Omental fat pad (tissue), 4 donors: ENCODE measurements around the gene CAMSAP1. TPM values are rescaled to one million over a fixed set of nuclear protein-coding genes. Genes with fewer than 3 reads are reported as not detected.

Source experiments
- ATAC-seq: fragments of 150-250 bp; one replicate; pipeline ENCODE4 v1.9.1; 2016; ENCODE audit warnings: mild to moderate bottlenecking, moderate library complexity; ENCODE audit not compliant: low FRiP score
- DNase-seq: peaks from one replicate; pipeline ENCODE4 v3.0.0-alpha.2; 2019; ENCODE audit warnings: low spot score
- total RNA-seq, 4 donors: library from RNA; depleted of rRNA; stranded (reverse); fragments of >200 nt; gene quantifications; one replicate each; pipeline ENCODE4 v1.1.0, GENCODE V29; 2016
- TF ChIP-seq, protein P1 (sequence below), 3 donors: fragments of 450-650 bp; IDR thresholded peaks; one replicate each; pipeline ENCODE4 v1.5.1; 2016 to 2017; ENCODE audit warnings: antibody characterized with exemption in 3 of 3, mild to moderate bottlenecking in 3 of 3, moderate library complexity in 2 of 3

The CAMSAP1 gene
- total RNA-seq, 4 donors from 2014 or later, result 22.3 to 52.5 (median 33.2) TPM

DNA sequence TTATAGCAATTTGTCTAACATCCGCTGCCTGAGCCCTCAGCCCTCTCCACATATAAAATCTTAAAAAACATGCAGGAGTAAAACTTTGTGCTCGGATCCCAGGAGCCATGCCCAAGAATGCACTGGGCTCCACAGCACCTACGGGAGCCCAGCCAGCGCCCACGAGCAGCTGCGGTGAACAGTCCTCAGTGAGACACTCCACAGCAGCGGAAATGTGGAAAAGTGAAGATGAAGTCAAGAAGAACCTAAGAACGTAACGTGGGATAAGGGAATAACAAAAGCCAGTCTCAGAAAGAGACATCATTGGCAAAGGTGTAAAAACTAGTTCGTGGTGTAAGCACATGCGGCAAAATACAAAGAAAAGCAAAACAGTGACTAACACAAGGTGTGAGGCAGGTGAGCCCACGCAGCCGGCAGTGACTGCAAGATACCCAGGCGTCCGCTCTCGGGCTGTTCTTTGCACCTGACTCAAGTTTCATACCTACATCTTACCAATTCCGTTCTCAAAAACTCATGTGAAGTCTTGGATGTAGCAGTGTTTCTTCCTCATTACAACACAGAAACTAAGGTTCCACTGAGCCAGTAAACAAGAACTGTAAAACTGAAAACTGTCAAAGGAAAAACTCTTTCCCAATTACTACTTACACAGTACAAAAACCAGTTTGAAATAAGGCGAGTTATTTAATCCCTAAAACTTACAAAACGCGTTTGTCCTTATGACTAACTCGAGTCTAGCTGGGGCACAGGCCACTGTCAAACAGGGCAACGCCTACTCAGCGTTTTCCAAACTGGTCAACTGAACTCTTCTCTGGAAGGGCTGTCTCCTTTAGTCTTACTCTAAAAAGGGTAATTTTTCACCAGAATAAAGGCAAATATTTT lies 1.7 kb downstream of the CAMSAP1 start:
- ATAC-seq (peak; percentile 32), DNase-seq (no peak)
- TF ChIP-seq, protein P1, sequence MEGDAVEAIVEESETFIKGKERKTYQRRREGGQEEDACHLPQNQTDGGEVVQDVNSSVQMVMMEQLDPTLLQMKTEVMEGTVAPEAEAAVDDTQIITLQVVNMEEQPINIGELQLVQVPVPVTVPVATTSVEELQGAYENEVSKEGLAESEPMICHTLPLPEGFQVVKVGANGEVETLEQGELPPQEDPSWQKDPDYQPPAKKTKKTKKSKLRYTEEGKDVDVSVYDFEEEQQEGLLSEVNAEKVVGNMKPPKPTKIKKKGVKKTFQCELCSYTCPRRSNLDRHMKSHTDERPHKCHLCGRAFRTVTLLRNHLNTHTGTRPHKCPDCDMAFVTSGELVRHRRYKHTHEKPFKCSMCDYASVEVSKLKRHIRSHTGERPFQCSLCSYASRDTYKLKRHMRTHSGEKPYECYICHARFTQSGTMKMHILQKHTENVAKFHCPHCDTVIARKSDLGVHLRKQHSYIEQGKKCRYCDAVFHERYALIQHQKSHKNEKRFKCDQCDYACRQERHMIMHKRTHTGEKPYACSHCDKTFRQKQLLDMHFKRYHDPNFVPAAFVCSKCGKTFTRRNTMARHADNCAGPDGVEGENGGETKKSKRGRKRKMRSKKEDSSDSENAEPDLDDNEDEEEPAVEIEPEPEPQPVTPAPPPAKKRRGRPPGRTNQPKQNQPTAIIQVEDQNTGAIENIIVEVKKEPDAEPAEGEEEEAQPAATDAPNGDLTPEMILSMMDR (IDR thresholded peaks at IDR 0.05), result no peak

GRCh38 chr9:135903786-135904520 lies 3.4 kb downstream of the CAMSAP1 start:
- no peak for DNase-seq
- TF ChIP-seq, protein P1 (IDR thresholded peaks at IDR 0.05), result no peak
- no peak for ATAC-seq

- TF ChIP-seq, protein P1 (IDR thresholded peaks at IDR 0.05), result no peak
- no peak for DNase-seq
- no peak for ATAC-seq
Measured at GRCh38 chr9:135903358-135903656, 4.0 kb downstream of the CAMSAP1 start.

DNA sequence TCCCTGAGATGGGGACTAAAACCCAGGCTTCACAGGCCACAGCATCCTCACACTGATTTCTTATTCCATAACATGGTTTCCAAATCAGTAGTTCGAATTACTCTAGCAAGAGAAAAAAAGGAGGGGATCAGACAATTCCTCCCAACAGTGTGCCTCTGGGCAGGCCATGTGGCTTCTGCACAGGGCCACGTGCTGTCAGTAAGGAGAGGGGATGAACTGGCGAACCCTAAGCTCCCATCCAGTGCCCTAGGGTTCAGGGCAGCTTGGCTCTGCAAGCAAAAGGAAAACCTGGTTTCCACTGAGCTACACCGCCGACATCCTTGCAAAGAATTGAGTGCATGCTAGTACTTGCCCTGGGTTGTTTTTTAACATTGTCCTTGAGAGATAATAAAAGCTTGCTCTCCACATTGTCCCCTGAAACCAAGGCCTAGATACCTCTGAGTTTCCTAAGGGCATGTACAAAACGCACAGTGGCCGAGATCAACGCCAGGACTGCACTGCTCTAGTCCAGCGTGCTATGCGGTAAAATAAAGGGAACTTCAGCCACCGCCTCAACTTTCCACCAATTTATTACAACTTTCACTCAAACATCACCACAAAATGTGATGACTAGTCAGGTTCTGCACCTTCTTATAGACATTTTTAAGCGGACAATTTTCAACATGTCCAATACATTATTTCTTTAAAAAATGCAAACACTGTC lies 4.5 kb downstream of the CAMSAP1 start:
- TF ChIP-seq, protein P1 (IDR thresholded peaks at IDR 0.05), result no peak
- ATAC-seq (no peak), DNase-seq (no peak)

DNA sequence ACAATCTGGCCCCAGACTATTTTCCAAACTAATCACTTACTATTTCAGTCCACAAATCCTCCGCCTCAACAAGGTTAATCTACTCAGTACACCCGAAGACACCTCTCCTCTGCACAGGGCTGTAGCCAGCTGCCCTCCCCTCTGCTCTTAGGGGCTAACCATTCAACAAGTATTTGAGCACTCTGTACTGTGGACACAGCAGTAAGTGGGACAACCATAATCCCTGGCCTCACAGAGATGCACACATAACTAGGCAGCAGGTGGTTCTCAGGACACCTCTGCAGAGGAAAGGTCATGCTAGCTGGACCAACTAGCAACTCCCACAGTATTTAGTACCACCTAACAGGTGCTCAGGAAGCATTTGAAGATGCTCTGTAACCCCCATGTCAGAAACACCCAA lies 5.5 kb downstream of the CAMSAP1 start:
- ATAC-seq (no peak), DNase-seq (no peak)
- TF ChIP-seq, protein P1 (IDR thresholded peaks at IDR 0.05), result no peak

DNA sequence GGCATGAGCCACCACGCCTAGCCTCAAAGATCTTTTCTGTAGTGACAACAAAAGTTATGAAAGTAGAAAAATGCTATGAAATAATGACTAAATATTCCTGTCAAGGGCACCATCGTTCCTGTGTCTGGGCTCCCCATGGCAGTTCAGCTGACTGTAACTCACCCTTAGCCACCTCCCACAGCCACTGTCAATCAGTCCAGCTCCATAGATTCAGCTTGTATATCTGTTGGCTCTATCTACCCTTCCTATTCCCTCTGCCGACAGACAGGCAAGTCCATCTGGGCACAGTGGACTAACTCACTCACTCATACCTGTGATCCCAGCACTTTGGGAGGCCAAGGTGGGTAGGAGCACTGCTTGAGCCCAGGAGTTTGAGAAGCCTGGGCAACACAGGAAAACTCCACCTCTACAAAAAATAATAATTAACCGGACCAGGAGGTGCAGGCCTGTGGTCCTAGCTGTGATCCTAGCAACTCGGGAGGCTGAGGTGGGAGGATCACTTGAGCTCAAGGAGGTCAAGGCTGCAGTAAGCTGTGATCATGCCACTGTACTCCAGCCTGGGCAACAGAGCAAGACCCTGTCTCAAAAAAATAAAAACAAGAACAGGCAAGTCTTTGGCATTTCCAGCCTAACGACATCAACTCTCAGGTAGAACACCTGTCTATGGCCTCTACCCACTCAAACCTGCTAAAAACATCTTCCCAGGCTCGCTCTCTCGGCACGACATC lies 6.2 kb downstream of the CAMSAP1 start:
- no peak for DNase-seq
- no peak for ATAC-seq
- TF ChIP-seq, protein P1 (IDR thresholded peaks at IDR 0.05), result no peak
